Stomach (tissue), 4 donors: ENCODE measurements around the gene C1QTNF8.

Experiments
- CTCF ChIP-seq, 7 experiments: fragments of 450-650 bp in 4 of 7; fragments of 200-600 bp in 3 of 7; sonication (generic) in 3 of 7; IDR thresholded peaks; one replicate each; pipeline ENCODE4 v1.5.1; 2016 to 2019; ENCODE audit warnings: antibody characterized with exemption in 7 of 7, control low read depth in 2 of 7, mild to moderate bottlenecking in 1 of 7
- EP300 ChIP-seq: sonication (generic); formaldehyde crosslinking; IDR thresholded peaks from one replicate; pipeline ENCODE4 v1.6.1; 2017; ENCODE audit warnings: antibody characterized with exemption
- POLR2A ChIP-seq, 4 donors: fragments of 450-650 bp; IDR thresholded peaks; one replicate each; pipeline ENCODE4 v1.6.1; 2016; ENCODE audit warnings: antibody characterized with exemption in 4 of 4, control low read depth in 2 of 4, mild to moderate bottlenecking in 1 of 4, moderate library complexity in 1 of 4
- POLR2AphosphoS5 ChIP-seq, 3 donors: sonication (generic); formaldehyde crosslinking; IDR thresholded peaks; one replicate each; pipeline ENCODE4 v1.6.1; 2016; ENCODE audit warnings: antibody characterized with exemption in 3 of 3

GRCh38 chr16:1045310-1045992 lies 50.6 kb downstream of the C1QTNF8 start:
- TF ChIP-seq CTCF (IDR thresholded peaks at IDR 0.05) (no peak), POLR2AphosphoS5 (IDR thresholded peaks at IDR 0.05) (no peak), EP300 (no peak), POLR2A (IDR thresholded peaks at IDR 0.05) (no peak)
